ENCODE measurements around the gene CRYL1. TPM values are rescaled to one million over a fixed set of nuclear protein-coding genes. Genes with fewer than 3 reads are reported as not detected.

CRYL1 gene
- 15.8 and 27.5 TPM in 2 replicates for total RNA-seq

GRCh38 chr13:20525601-20526544 lies at the start of gene CRYL1:
Gene CRYL1 (minus strand): TSS chr13:20525857. CDS start chr13:20525794, 63 bp downstream.

GRCh38 chr13:20566898-20567874 lies 41.5 kb upstream of the CRYL1 start, which contains the start of gene IFT88:
Gene IFT88 (plus strand): TSS chr13:20567157. CDS start chr13:20574386, 7,229 bp downstream.

Other genes starting within 250 kb of the CRYL1 start
- gene IFT88, start 41.3 kb upstream of the CRYL1 start, total RNA-seq = 6.7 and 6.8 TPM in 2 replicates
- 0.16 TPM in 1 of 2 replicates, not detected in the other for gene IL17D, start 177.8 kb upstream of the CRYL1 start, total RNA-seq
- 11.2 and 12.3 TPM in 2 replicates for gene EEF1AKMT1, start 248.1 kb upstream of the CRYL1 start, total RNA-seq

All from hair follicular keratinocyte (primary cell).